SW480 (cell line): ENCODE measurements around the gene TMEM135.

Source experiments
- DNase-seq: peaks from one replicate; pipeline ENCODE4 v3.0.0-alpha.2; 2016; ENCODE audit warnings: low spot score

Gene TMEM135

DNA sequence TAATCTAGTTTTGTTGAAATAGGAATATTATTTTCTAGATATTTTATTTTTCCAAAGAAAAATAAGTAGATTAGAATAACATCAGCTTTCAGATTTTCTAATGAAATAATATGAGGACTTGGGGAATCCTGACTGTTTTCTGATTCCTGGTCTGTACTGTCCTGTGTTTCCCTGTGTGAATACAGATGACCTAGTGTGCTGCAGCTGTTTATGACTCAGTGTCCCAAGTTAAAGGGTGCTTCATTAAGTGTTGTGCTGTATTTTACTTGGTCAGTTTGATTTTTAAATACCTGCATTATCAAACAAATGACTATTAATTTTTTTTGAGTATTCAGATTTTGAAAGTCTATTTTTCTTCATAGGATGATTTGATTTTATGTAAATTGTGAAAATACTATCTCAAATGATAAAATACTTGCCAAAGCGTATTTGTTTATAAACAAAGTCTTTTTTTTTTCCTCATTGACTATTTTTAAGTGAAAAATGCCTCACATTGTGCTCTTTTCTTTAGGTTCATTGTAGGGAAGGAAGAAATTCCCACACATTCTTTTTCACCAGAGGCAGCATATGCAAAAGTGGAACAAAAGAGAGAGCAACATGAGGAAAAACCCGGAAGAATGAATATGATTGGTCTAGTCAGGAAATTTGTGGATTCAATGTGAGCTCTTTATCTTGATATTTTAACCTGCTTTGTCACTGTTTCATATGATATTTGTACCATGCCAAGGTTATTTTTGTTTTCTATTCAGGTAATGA lies 264.2 kb downstream of the TMEM135 start:
- DNase-seq: no peak

DNA sequence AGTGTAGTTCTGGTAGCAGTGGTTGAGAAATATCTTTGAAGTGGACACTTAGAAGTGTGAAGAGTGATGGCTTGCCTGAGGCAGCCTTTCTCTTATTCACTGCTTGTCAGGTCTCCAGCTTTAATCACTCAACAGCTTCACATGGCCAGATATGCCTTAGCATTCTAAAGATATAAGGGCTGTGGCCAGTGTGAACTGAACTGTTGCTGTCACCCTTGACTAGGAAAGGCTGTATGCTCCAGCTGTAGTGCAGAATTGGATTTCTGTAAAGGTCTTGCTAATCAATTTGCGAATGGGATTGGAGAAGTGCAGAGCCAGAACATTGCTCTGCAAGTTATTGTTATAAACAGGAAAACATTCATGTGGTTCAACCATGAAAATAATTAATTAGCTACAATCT lies 266.7 kb downstream of the TMEM135 start:
- no peak for DNase-seq

DNA sequence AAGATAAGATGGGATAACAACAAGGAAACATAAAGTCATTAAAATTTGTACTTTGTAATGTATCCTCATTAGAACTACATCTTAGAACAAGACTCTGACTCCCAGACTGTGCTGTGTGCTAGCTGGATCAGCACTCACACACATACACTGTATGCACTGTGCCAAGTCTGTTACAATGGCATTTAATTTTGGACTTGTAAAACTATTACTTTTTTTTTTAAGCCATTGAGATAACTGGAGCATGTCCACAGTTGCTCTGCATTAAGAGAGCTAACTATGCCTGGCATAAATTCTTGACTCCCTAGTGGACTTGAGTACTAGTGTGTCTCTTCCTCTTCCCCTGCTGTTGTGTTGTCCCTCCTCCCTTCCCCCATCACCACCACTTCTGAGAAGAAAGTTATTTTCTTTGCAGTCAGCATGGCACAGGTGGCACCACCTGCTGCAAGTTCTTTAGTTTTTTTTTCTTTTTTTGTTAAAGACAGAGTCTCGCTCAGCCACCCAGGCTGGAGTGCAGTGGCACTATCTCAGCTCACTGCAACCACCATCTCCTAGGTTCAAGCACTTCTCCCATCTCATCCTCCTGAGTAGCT lies 268.6 kb downstream of the TMEM135 start:
- no peak for DNase-seq

DNA sequence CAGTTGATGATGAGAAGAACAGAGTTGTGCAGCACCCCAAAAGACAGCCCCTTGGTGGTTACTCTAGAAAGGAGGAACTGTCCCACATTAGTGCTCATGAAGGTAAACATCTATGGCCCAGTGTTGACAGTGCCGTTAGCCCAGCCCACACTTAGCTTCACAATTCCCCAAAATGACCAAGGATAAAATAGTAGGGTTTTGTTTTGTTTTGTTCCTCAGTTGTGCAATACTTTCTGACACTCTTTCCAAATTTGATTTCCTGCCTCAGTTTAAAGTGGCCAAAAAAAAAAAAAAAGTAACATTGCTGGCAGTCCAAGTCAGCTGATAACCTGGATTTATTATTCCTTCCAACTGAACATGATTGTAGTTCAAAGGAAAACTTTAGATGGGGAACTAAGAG lies 269.4 kb downstream of the TMEM135 start:
- DNase-seq: no peak

DNA sequence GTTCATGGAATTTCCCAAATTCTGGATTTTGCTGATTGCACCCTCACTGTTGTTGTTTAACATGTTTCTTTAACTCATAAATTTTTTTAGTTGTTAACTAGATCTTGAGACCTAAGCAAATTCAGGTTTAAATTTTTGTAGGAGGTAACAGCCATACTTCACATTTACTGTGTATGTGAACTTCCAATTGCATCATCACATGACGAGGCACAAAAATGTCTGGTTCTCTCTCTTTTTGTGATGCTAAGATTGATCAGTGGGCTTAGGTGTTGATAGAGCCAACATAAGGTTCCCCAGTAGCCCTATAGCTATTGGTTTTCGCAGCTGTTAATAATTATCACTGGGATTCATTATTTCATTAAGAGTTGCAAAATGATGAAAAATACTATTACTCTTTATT lies 277.5 kb downstream of the TMEM135 start:
- DNase-seq: no peak

DNA sequence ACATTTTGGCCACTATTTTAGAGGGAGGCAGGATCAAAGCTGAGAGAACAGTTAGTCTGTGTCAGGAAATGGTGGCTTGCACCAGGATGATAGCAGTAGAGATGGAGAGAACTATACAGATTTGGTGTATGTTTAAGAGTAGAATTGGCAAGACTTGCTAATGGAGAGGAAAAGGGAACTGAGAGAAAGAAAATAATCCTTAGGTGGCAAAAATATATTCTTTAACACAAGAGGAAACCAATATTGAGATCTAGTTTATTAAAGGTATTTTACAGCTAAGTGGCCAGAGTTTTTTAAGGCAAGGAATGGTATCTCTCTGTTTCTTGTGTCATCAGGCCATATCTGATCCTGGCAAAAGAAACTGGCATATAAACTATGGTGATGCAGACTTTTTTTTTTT lies 278.8 kb downstream of the TMEM135 start:
- no peak for DNase-seq

DNA sequence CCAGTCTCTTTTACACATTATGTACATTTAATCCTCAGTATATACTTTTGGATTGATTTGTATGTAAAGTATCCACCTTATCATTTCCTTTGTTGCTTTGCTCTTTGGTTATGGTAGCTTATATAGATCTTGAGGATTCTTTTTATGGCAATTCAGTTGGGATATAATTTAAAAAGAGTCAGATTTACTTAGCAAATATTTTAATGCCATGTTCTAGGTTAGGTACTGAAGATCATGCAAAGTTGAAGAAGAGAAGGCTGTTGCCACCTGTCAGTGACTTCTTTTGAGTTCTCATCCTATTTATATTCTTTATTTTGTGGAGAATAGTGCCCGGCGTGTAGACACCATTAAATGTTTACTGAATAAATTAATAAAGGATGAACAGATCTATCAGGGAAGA lies 279.7 kb downstream of the TMEM135 start:
- DNase-seq: no peak

DNA sequence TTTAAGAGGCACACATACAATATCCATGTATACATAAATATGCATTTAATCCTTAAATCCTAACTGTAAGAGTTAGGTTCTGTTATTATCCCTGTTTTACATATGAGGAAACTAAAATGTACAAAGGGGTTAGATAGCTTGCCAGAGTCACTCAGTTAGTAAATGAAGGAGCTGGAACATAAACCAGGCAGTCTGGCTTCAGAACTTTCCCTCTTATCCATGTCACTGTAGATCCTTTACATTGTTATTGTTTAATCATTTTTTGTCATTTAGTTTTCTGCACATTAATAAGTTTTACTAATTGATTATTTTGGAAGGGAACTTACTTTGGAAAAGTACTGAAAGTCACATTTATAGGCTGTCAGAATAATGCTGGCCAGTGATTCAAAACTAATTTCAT lies 282.4 kb downstream of the TMEM135 start:
- DNase-seq: no peak

DNA sequence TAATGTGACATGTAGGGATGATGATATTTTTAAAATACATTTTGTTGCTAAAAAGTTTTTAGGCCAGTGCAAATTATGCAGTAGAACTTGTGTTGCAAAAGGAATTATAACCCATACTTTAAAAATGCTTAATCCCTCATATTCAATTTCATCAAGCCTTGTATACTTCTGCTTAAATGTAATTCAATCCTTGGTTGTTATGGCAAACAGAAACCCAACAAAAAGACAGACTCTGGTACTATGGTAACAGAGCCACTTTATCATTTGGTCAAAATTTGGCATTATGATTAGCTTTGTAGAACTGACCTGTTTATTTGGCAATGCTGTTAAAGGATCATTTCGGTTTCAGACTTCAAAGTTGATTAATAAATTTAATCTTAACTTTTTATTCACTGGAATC lies 284.8 kb downstream of the TMEM135 start:
- no peak for DNase-seq

DNA sequence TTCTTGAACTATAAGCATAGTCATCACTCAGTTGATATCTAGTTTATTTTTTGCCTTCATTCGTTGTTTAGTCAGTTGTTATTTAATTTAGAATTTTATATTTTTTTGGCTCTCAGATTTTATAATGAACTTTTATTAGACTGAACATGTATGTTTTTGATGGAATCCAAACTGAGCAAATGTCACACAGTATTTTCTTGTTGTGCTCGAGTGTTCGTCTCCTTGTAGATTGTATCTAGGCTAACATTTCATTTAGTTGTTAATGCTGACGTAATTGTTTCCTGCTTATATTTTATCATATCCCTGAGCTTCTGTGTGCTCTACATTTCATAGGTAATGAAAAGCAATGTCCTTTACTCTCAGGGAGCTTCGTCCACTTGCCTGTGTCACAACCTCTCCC lies 286.2 kb downstream of the TMEM135 start:
- no peak for DNase-seq

DNA sequence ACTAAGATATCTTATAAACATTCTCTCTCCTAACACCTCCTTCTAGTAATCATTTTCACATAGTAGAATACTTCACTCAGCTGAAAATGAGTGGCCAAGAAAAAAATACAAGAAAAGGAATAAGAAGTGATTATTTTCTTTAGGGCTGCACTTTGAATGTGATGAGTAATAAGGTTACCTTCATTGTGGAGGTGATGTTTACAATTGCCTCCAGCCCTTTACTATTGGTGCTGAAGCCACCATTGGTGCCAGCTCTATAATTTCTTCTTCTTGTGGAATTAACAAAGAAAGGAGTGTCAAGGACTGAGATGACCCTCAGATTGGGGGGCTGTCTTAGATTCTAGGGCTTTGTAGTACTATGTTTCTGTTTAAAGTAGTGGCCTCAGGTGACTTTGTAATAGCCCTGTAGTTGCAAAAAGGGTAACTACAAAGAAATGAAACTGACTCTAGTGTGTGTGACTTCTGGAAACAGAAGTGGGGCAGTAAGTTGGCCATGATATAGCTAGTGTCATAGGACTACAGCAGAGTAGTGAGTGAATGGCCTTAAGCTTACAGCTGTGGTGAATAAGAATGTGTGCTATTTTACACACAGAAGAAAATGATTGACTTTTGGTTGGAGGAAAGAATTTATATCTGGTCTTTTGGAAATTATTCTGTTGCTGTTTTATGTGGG lies 287.2 kb downstream of the TMEM135 start:
- no peak for DNase-seq

DNA sequence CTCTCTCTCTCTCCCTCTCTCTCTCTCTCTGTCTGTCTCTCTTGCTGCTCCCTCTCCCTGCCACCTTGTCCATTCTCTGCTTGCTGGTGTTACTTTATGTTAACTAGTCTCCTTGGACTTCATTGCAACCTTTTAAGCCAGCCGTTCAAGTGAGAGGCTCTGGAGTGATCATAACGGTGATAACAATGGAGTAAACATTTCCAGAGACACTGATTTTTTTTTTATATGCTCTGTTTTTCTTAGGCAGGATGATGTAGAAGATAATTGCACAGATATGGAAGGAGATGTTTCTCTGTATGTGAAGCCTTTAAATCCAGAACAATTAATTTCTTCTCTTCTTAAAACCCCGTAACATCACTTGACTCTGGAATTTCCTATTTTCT lies 287.7 kb downstream of the TMEM135 start:
- DNase-seq: no peak

DNA sequence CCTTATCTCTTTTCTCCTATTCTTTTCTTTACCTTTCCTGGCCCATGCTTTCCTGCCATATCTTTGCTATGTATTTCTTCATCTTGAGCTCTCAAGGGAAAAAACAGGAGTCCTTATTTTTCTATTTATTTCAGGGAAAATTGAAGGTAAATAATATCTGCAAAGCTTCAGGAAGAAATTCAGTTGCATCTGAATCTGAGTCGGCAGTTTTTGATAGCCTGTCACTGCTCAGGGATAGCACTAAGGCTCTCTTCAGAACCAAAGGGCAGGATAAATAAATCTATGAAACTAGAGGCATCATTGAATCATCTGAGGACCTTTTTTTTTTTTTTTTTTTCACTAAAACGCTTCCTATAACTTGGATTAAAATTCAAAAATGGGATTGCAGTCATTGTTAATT lies 288.9 kb downstream of the TMEM135 start:
- DNase-seq: no peak

DNA sequence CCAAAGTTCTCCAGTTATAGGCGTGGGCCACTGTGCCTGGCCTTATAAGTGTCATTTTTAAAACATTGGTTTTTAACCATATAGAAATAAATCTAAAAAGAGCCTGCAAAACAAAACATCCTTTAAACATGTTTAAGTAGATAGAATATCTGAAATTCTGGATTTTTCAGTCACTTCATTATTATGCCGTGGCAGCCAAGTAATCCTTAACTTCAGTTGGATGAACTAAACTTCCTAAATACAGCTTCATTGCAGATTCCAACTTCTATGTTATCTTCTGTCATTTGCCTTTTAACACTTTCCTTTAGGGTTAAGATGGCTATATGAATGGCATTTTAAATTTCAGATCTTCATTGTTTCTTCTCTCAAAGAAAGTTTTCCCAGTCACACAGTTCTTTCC lies 291.4 kb downstream of the TMEM135 start:
- DNase-seq: no peak

DNA sequence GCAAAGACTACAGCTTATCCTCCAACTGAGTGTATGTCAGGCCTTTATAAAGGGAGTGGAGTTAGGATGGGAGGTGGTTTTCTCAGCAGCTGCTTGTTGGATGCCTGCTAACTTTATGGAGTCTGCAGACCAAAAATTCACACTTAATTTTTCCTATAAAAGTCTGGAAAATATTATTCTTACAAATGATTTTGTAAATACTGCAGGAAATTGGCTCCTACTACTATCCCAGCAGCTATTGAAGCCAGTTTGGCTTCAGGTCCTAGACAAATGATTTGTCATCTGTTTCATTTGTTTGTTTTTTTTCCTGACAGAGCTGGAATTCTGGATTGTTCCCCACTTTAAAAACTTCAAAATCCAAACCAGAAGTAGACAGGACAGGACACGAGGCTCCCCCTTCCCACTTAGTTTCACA lies 292.5 kb downstream of the TMEM135 start:
- DNase-seq: no peak

DNA sequence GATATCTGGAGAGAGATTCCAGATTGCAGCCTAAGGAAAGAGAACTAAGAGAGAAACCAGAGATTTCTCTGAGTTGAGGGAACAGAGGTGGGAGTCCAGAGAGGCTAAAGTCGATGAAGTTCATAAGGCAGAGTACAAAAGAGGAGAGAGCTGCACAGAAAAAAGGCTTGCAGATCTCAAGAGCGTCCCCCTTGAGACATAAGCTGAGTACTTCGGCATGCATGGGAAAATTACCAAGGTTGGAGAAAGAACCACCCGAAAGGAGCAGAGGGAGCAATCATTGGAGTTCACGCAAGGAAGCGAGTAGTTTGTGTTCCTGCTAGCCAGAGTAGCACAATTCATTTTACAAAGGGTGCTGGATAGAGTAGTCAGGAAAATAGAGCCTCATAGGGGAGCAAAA lies 293.5 kb downstream of the TMEM135 start:
- no peak for DNase-seq

DNA sequence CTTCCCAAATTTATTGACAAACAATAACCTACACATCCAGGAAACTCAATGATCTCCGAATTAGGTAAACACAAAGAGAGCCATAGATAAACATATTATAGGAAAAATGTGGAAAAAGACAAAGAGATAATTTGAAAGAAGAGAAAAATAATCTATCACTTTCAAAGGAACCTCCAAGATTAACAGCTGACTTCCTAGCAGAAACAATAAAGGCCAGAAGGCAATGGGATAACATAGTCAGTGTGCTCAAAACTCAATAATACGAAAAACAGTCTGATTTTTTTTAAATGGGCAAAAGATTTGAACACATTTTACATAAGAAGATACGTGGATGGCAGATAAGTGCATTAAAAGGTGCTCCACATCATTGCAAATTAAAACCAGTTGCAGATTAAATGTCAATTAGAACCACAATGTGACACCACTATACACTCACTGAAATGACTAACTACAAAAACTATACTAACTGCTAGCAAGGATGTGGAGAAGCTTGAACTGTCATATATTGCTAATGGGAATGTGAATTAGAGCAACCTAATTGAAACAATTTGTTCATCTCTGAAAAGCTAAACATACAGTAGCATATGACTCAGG lies 300.4 kb downstream of the TMEM135 start:
- no peak for DNase-seq

DNA sequence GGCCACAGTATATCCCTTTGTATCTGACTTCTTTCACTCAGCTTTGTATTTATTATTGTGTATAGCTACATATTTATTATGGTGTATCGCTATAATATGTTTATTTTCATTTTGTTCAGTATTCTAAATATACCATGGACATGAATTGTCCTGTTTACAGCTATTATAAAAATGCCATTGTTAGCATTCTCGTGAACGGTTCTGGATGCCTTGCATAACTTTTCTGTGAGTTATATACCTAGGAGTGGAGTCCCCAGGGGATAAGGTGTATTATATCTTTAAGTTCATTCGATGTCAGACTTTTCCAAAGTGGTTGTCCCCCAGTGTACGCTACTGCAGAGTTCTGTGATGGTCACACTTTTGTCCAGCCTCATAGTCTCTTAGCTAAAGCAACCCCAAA lies 301.7 kb downstream of the TMEM135 start:
- no peak for DNase-seq

DNA sequence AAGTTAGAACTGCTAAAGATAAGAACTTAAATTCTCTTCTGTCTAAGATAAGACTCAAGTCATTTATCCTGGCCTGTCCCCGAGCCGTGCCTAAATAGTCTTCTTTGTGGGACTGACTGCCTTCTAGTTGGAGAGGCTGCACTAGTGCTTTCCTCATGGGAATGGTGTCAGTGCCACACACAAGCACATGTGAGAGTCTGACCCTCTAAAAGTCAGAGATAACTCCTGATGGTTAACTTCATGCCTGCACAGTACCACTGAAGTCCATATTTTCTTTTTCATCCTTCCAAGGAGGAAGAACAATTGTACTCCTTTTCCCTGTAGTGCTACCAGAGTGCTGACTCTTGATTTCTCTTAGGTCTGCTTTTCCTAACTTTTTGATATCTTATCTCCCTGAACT lies 309.7 kb downstream of the TMEM135 start:
- no peak for DNase-seq

DNA sequence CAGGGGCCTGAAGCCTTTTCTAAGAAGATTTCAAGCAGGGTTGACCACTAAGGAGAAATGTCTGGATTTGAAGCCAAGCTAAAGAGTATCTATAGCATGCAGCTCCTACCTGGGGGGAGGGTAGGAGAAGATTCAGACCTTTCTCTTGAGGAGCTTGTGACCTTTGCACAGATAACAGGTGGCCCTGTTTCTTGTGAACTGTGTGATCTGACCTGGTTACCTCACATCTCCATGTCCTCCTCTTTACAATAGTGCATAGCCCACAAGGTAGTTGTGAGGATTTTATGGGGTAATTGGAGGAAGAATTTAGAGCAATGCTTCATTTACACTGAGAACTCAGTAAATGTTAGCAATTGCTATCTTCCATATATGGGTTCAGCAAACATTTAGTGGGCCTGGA lies 310.1 kb downstream of the TMEM135 start:
- DNase-seq: no peak

DNA sequence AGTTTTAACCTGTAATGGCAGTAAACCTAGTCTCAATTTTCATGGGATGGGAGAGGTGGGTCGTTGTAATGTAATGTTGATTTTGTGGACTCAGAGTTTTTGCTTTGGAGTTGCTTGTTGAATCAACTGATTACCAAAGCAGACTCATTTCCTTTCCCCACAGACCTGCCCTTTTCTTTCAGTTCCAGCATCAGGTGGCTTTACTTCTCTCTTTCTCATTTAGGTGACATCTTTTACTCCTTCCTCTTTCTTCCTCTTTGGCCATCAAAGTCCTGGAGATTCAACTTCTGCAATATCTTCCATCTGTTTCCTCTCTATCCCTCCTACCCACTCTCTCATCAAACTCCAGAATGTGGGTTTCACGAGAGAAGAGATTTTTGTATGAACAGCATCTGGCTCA lies 313.9 kb downstream of the TMEM135 start:
- DNase-seq: no peak

DNA sequence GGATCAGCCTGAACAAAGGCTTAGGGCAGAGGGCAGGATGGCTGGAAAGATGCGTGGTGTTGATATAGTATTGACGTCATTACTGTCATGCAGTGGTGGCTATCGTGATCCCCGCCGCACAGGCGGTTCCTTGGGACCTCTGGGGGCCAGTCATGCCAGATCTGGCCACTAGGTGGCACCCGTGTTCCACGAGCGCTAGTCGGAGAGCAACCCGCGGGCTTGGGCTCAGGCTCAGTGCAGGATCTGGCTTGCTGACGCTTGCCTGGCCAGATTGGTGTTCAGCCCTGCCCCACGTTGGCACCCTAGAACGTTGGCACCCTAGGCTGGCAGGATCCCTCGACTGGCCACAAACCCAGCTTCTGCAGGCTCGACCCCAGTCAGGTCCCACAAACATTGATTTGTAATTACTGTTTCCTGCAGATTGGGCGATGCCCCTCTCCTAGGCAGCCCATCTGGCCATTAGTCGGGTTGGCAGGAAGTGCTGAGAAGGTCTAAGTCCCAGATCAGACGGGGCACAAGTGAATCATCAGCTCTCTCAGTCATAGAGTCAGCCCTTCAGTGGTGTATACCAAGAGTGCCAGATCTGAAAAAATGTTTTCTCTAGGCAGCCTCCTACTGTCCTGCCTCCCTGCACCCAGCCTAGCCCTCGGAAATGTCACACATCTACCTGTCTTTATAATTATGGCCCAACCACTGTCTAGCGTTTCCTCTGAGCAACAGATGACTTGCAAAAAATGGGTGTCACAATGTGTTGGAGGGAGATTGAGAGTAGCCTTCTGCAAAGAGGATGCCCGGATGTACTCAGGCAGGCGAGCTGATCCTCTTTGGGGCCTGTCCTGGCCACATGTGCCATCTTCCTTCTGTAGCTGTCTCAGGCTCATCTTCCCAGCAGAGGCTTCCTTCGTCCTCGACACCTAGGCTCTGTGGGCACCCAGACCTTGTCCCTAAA lies 315.3 kb downstream of the TMEM135 start:
- peak; percentile 65 for DNase-seq
